ENCODE measurements around the gene SPTLC2.
A peak's percentile ranks its signal among the peaks of the same experiment; 100 is the strongest.
"Not testable (repeated sequence)": the region's sequence is repeated elsewhere in the genome, so short reads cannot be mapped to it uniquely, and the experiment has no call there.

SPTLC2 gene

DNA sequence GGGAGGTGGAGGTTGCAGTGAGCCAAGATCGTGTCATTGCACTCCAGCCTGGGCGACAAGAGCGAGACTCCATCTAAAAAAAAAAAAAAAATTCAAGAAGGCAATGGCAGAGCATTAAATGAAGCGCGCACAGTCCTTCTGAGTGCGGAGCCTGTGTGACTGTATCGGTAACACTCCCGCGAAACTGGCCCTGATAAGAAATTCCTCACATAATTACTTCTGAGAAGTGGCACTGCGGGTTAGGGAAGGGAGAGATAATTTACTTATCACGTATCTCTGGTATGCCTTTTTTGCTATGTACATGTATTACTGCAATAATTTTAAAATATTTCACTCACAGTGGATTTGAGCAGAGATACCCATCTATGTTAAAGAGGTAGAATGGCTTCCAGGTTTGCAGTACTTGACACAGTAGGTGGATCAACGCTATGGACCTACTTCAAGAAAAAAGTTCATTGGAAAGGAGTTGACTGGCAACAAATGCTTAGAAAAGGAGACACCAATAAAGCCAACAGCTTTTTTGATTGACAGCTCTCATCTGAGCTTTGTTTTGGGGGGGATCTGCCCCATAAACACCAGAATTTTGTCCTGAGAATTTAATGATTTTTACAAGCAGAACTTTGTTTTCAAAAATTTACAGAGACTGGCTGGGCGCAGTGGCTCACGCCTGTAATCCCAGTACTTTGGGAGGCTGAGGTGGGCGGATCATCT is 29.2 kb upstream of the SPTLC2 start:
- H3K27ac ChIP-seq (ENCODE audit: low read depth, low read length) = no peak overlapping the region
- no peaks in the 10 kb centered on the region for H3K27me3 ChIP-seq (ENCODE audit: control insufficient read depth in 1 of 2, insufficient read depth in 2 of 2, low read length in 2 of 2)
- no peak overlapping the region for H3K4me3 ChIP-seq (ENCODE audit: low read depth in 1 of 2, low read length in 2 of 2)
- no peaks in the 10 kb centered on the region for H3K36me3 ChIP-seq (ENCODE audit: insufficient read depth, low read length)
- H3K9ac ChIP-seq (ENCODE audit: low read length) = no peak overlapping the region
- no peaks in the 10 kb centered on the region for H3K4me1 ChIP-seq (ENCODE audit: insufficient read depth, low read length)
- no peaks in the 10 kb centered on the region for H3K9me3 ChIP-seq (ENCODE audit: low read length)

DNA sequence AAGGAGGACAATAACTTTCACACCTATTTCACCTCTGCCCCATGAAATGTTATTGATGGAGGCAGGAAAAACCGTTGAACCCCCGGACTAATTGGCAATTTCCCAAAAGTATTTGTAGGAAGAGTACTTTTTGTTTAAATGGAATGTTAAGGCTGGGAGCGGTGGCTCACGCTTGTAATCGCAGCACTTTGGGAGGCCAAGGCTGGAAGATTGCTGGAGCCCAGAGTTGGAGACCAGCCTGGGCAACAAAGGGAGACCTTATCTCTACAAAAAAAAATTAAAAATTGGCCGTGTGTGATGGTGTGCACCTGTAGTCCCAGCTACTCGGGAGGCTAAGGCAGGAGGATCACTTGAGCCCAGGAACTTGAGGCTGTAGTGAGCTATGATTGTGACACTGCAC is 26.0 kb upstream of the SPTLC2 start:
- no peak overlapping the region for H3K9ac ChIP-seq (ENCODE audit: low read length)
- no peaks in the 10 kb centered on the region for H3K9me3 ChIP-seq (ENCODE audit: low read length)
- H3K36me3 ChIP-seq (ENCODE audit: insufficient read depth, low read length) = no peaks in the 10 kb centered on the region
- no peaks in the 10 kb centered on the region for H3K4me1 ChIP-seq (ENCODE audit: insufficient read depth, low read length)
- no peak overlapping the region for H3K27ac ChIP-seq (ENCODE audit: low read depth, low read length)
- H3K27me3 ChIP-seq (ENCODE audit: control insufficient read depth in 1 of 2, insufficient read depth in 2 of 2, low read length in 2 of 2) = no peaks in the 10 kb centered on the region
- H3K4me3 ChIP-seq (ENCODE audit: low read depth in 1 of 2, low read length in 2 of 2) = peak overlapping the region in 1 of 2 donors; percentile 52

DNA sequence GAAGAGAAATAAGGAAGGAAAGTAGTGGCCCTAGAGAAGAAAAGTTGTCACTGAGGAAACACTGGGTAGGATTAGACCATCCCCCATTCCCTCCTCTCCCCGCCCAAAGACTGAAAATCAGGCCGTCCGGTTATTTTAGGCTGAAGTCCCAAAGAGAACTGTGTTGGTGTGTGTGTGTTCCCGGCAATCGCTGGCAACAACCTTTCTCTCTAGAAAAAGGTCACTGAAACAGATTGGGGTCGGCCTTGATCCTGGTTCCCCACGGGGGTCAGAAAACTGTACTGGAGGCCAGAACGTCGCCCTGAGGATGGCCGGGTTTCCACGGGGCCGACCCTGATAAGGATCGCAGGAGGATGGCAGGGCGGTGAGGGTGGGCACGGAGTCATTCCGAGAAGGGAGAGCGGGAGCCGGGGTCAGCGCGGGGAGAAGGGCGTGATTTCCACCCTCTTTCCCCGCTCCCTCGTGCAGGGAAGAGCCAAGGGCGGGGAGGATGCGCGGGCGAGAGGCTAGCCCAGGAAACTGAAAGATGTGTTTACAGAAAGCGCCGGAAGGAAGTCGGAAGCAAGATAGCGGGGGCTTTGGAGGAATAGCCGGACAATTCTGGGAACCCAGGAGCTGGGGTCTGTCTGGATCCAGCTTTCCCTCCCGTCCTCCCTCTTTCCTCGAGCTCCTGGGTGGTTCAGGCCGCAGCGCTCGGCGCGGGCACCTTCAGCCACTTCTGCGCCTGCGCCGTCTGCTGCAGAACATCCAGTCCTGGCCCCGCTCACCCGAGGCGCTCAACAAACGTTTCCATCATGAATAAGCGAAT is 25.3 kb upstream of the SPTLC2 start:
- H3K27me3 ChIP-seq (ENCODE audit: control insufficient read depth in 1 of 2, insufficient read depth in 2 of 2, low read length in 2 of 2) = no peaks in the 10 kb centered on the region
- no peak overlapping the region for H3K9ac ChIP-seq (ENCODE audit: low read length)
- H3K27ac ChIP-seq (ENCODE audit: low read depth, low read length) = peak overlapping the region; percentile 44
- no peaks in the 10 kb centered on the region for H3K36me3 ChIP-seq (ENCODE audit: insufficient read depth, low read length)
- peak overlapping the region in 1 of 2 donors; percentile 52 for H3K4me3 ChIP-seq (ENCODE audit: low read depth in 1 of 2, low read length in 2 of 2)
- no peaks in the 10 kb centered on the region for H3K4me1 ChIP-seq (ENCODE audit: insufficient read depth, low read length)
- no peaks in the 10 kb centered on the region for H3K9me3 ChIP-seq (ENCODE audit: low read length)

DNA sequence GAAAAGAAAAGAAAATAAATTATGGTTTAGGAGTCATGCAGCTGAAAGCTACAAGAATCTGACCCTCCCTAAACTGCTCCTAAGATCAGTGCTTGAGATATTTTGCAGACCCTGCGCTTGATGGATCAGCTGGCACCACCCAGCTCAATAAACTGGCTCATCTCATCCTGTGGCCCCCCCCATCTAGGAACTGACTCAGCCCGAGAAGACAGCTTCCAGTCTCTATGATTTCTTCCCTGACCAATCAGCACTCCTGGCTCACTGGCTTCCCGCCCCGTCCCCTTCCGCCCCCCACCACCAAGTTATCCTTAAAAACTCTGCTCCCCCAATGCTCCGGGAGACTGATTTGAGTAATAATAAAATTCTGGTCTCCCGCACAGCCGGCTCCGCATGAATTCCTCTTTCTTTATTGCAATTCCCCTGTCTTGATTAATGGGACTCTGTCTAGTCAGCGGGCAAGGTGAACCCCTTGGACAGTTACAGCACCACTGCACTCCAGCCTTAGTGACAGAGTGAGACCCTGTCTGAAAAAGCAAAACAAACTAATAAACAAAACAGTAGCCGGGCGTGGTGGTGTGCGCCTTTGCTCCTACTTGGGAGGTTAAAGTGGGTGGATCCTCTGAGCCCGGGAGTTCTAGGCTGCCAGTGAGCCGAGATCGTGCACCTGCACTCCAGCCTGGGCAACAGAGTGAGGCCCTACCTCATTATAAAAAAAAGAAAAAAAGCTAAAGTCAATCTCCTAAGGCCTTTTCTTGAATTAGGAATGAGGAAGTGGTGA is 24.5 kb upstream of the SPTLC2 start:
- H3K27ac ChIP-seq (ENCODE audit: low read depth, low read length) = peak overlapping the region; percentile 44
- H3K27me3 ChIP-seq (ENCODE audit: control insufficient read depth in 1 of 2, insufficient read depth in 2 of 2, low read length in 2 of 2) = no peaks in the 10 kb centered on the region
- peak overlapping the region in 1 of 2 donors; percentile 52 for H3K4me3 ChIP-seq (ENCODE audit: low read depth in 1 of 2, low read length in 2 of 2)
- no peak overlapping the region for H3K9ac ChIP-seq (ENCODE audit: low read length)
- H3K4me1 ChIP-seq (ENCODE audit: insufficient read depth, low read length) = no peaks in the 10 kb centered on the region
- H3K36me3 ChIP-seq (ENCODE audit: insufficient read depth, low read length) = no peaks in the 10 kb centered on the region
- no peaks in the 10 kb centered on the region for H3K9me3 ChIP-seq (ENCODE audit: low read length)

DNA sequence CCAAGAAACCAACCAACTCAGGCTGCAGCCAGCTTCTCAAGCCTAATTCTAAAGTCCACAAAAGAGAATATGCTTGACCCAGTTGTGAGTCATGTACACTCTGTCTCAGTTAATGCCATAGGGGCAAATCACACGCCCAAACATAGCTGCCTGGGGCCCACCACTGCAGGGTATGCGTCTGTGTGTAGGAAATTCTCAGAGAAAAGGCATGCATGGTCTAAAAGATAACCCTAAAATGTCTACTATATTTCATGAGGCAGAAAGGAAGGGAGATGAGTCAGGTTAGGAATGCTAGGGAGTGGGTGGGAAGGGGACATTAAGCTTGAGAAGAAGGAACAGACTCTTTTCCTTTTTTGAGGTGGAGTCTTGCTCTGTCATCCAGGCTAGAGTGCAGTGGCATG is 22.3 kb upstream of the SPTLC2 start:
- Histone ChIP-seq H3K36me3 (ENCODE audit: insufficient read depth, low read length) (no peaks in the 10 kb centered on the region), H3K27me3 (ENCODE audit: control insufficient read depth in 1 of 2, insufficient read depth in 2 of 2, low read length in 2 of 2) (no peaks in the 10 kb centered on the region), H3K4me1 (ENCODE audit: insufficient read depth, low read length) (no peaks in the 10 kb centered on the region), H3K9ac (ENCODE audit: low read length) (no peak overlapping the region), H3K9me3 (ENCODE audit: low read length) (no peaks in the 10 kb centered on the region), H3K27ac (ENCODE audit: low read depth, low read length) (no peak overlapping the region), H3K4me3 (ENCODE audit: low read depth in 1 of 2, low read length in 2 of 2) (no peak overlapping the region)

DNA sequence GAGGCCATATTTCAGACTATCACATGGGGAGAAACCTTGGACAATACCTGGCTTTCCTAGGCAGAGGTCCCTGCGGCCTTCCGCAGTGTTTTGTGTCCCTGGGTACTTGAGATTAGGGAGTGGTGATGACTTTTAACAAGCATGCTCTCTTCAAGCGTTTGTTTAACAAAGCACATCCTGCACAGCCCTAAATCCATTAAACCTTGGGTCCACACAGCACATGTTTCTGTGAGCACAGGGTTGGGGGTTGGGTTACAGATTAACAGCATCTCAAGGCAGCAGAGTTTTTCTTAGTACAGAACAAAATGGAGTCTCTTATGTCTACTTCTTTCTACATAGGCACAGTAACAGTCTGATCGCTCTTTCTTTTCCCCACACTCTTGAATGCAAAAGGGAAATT is 19.4 kb upstream of the SPTLC2 start:
- not testable (repeated sequence) for H3K4me3 ChIP-seq (ENCODE audit: low read depth in 1 of 2, low read length in 2 of 2); H3K9ac ChIP-seq (ENCODE audit: low read length); H3K9me3 ChIP-seq (ENCODE audit: low read length); H3K27me3 ChIP-seq (ENCODE audit: control insufficient read depth in 1 of 2, insufficient read depth in 2 of 2, low read length in 2 of 2); H3K27ac ChIP-seq (ENCODE audit: low read depth, low read length); H3K36me3 ChIP-seq (ENCODE audit: insufficient read depth, low read length); H3K4me1 ChIP-seq (ENCODE audit: insufficient read depth, low read length)

DNA sequence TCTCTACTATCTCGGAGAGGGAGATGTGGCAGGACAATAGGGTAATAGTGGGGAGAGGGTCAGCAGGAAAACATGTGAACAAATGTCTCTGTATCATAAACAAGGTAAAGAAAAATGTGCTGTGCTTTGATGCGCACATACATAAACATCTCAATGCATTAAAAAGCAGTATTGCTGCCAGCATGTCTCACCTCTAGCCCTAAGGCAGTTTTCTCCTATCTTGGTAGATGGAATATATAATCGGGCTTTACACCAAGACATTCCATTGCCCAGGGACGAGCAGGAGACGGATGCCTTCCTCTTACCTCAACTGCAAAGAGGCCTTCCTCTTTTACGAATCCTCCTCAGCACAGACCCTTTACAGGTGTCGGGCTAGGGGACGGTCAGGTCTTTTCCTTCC is 19.0 kb upstream of the SPTLC2 start:
- not testable (repeated sequence) for H3K36me3 ChIP-seq (ENCODE audit: insufficient read depth, low read length); H3K27me3 ChIP-seq (ENCODE audit: control insufficient read depth in 1 of 2, insufficient read depth in 2 of 2, low read length in 2 of 2); H3K27ac ChIP-seq (ENCODE audit: low read depth, low read length); H3K9me3 ChIP-seq (ENCODE audit: low read length); H3K4me1 ChIP-seq (ENCODE audit: insufficient read depth, low read length); H3K4me3 ChIP-seq (ENCODE audit: low read depth in 1 of 2, low read length in 2 of 2); H3K9ac ChIP-seq (ENCODE audit: low read length)

DNA sequence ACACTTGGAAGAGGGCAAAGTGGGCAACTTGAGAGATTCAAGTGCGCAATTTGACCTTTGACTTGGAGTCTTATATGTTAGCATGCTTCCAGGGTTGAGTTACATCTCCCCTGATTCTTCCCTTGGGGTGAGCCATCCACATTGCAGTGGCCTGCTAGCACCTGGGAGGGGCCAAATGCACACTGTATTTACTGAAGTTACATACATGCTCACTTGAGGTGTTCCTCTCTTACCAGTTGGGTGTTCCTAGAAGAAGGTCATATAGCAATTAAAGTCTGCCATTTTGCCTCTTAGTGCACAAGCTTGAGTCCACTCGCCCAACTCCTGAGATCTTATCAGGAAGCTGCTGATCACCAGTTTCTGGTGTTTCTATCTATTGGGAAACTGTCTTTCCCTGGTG is 13.7 kb upstream of the SPTLC2 start:
- Histone ChIP-seq H3K4me1 (ENCODE audit: insufficient read depth, low read length) (no peaks in the 10 kb centered on the region), H3K4me3 (ENCODE audit: low read depth in 1 of 2, low read length in 2 of 2) (no peak overlapping the region), H3K9me3 (ENCODE audit: low read length) (no peaks in the 10 kb centered on the region), H3K36me3 (ENCODE audit: insufficient read depth, low read length) (no peaks in the 10 kb centered on the region), H3K9ac (ENCODE audit: low read length) (no peak overlapping the region), H3K27ac (ENCODE audit: low read depth, low read length) (no peak overlapping the region), H3K27me3 (ENCODE audit: control insufficient read depth in 1 of 2, insufficient read depth in 2 of 2, low read length in 2 of 2) (no peaks in the 10 kb centered on the region)

DNA sequence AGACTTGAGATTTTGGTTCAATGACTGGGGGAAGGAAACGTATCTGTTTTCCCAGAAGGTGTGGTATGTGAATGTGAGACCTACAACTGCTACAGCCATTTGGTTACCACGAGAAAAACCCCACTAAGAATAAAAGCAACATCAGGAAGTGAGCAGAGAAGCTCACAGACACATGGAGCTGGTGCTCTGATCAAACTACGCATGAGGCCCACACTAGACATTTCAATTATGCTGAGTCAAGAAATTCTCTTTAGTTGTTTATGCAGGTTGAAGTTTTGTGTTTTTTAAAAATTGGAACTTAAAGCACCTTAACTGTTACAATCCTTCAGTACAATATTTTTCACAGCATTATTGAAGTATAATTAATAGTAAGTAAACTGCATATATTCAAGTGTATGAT is 8.9 kb upstream of the SPTLC2 start:
- Histone ChIP-seq H3K36me3 (ENCODE audit: insufficient read depth, low read length) (no peaks in the 10 kb centered on the region), H3K4me3 (ENCODE audit: low read depth in 1 of 2, low read length in 2 of 2) (no peak overlapping the region), H3K27me3 (ENCODE audit: control insufficient read depth in 1 of 2, insufficient read depth in 2 of 2, low read length in 2 of 2) (no peaks in the 10 kb centered on the region), H3K27ac (ENCODE audit: low read depth, low read length) (no peak overlapping the region), H3K9ac (ENCODE audit: low read length) (no peak overlapping the region), H3K4me1 (ENCODE audit: insufficient read depth, low read length) (no peaks in the 10 kb centered on the region), H3K9me3 (ENCODE audit: low read length) (no peaks in the 10 kb centered on the region)

DNA sequence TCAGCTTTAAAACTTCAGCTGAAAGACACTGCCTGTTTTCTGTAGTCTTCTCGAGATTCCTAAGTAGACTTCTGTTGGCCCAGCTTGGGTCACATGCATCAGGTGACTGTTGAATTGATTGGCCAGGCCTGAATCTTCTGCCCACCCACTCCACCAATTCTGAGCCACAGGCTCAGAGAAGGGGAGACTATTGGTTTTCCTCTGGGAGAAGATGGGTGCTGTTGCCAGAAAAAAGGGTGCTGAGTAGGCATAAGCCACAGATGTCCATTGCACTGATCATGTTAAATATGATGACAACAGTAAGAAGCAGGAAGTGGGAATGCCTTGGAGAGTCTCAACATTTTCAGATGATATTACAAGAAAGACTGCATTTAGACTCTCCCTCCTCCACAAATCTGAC is 6.8 kb upstream of the SPTLC2 start:
- no peak overlapping the region for H3K27ac ChIP-seq (ENCODE audit: low read depth, low read length)
- no peaks in the 10 kb centered on the region for H3K36me3 ChIP-seq (ENCODE audit: insufficient read depth, low read length)
- H3K9me3 ChIP-seq (ENCODE audit: low read length) = no peaks in the 10 kb centered on the region
- H3K27me3 ChIP-seq (ENCODE audit: control insufficient read depth in 1 of 2, insufficient read depth in 2 of 2, low read length in 2 of 2) = no peaks in the 10 kb centered on the region
- H3K4me3 ChIP-seq (ENCODE audit: low read depth in 1 of 2, low read length in 2 of 2) = no peak overlapping the region
- no peak overlapping the region for H3K9ac ChIP-seq (ENCODE audit: low read length)
- no peaks in the 10 kb centered on the region for H3K4me1 ChIP-seq (ENCODE audit: insufficient read depth, low read length)

DNA sequence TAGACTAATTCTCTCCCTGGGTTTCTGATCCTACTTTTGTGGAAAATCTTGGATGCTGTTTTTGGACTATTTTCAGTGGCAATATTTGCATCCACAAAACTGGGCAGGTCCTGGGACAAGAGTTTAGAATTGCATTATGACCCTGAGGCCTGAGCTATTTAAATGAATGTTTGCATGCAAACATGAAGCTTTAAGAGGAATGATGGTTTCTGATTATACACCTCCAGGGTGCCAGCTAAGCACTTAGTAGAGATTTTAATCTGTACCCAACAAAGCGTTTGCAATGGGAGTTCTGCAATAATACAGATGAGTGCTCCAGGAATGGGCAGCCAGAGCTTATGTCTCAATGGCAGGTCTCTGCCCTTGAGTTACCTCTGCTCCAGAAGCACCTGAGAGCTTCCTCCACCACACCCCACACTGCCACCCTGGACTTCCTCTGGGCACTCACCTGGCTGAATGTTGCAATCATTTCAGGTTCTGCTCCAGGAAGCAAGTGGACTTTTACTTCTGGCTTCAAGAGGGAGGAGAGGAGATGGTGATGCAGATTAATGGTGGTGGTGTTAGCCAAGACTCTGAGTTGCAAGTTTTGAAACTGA is 6.0 kb upstream of the SPTLC2 start:
- Histone ChIP-seq H3K4me3 (ENCODE audit: low read depth in 1 of 2, low read length in 2 of 2) (no peak overlapping the region), H3K27ac (ENCODE audit: low read depth, low read length) (no peak overlapping the region), H3K27me3 (ENCODE audit: control insufficient read depth in 1 of 2, insufficient read depth in 2 of 2, low read length in 2 of 2) (no peaks in the 10 kb centered on the region), H3K4me1 (ENCODE audit: insufficient read depth, low read length) (no peaks in the 10 kb centered on the region), H3K9ac (ENCODE audit: low read length) (no peak overlapping the region), H3K36me3 (ENCODE audit: insufficient read depth, low read length) (no peaks in the 10 kb centered on the region), H3K9me3 (ENCODE audit: low read length) (no peaks in the 10 kb centered on the region)

Data from muscle layer of colon (tissue), 2 donors.